HepG2 (cell line): ENCODE measurements around the gene CTU2.

Experiments
- ATF3 ChIP-seq: sonication (generic); formaldehyde crosslinking; IDR thresholded peaks from 2 replicates; pipeline ENCODE4 v1.4.0; 2020; ENCODE audit warnings: missing genetic modification reagents
- FOXP4 ChIP-seq: sonication (generic); formaldehyde crosslinking; IDR thresholded peaks from 2 replicates; pipeline ENCODE4 v1.4.0; 2020; ENCODE audit warnings: missing genetic modification reagents
- SMC3 ChIP-seq: IDR thresholded peaks from 2 replicates; pipeline ENCODE4 v1.6.1; 2011; ENCODE audit warnings: low read length, improper control_type of control experiment
- SP2 ChIP-seq: sonication (generic); formaldehyde crosslinking; IDR thresholded peaks from 2 replicates; pipeline ENCODE4 v1.5.1; 2020; ENCODE audit warnings: mild to moderate bottlenecking, missing genetic modification reagents
- TFE3 ChIP-seq: IDR thresholded peaks from 2 replicates; pipeline ENCODE4 v1.6.1; 2016
- YEATS4 ChIP-seq: sonication (generic); formaldehyde crosslinking; IDR thresholded peaks from 2 replicates; pipeline ENCODE4 v1.4.0; 2020; ENCODE audit warnings: missing genetic modification reagents, borderline replicate concordance
- ZBTB40 ChIP-seq, 2 experiments: fragments of 450-650 bp in 1 of 2; sonication (generic) in 1 of 2; formaldehyde crosslinking in 1 of 2; IDR thresholded peaks; 2 replicates each; pipeline versions ENCODE4 v1.6.1 to v1.8.0; 2016 to 2022; ENCODE audit warnings: antibody characterized with exemption in 1 of 2, mild to moderate bottlenecking in 1 of 2, missing genetic modification reagents in 1 of 2
- ZNF18 ChIP-seq: sonication (generic); formaldehyde crosslinking; IDR thresholded peaks from 2 replicates; pipeline ENCODE4 v1.8.0; 2022; ENCODE audit warnings: mild to moderate bottlenecking, missing genetic modification reagents; ENCODE audit not compliant: insufficient replicate concordance
- ZNF619 ChIP-seq: sonication (generic); formaldehyde crosslinking; IDR thresholded peaks from 2 replicates; pipeline ENCODE4 v1.4.0; 2020; ENCODE audit warnings: mild to moderate bottlenecking, missing genetic modification reagents

GRCh38 chr16:88705076-88705684 is 1.1 kb upstream of the CTU2 start:
- no peak for TF ChIP-seq SMC3
- TF ChIP-seq ZBTB40 (IDR thresholded peaks at IDR 0.05), result no peak
- TF ChIP-seq ZBTB40 (CRISPR knock-in tag; IDR thresholded peaks at IDR 0.05), result no peak
- no peak for TF ChIP-seq TFE3 (CRISPR knock-in tag)
- TF ChIP-seq ZNF18, result no peak
- TF ChIP-seq YEATS4 (CRISPR knock-in tag), result no peak
- TF ChIP-seq SP2 (CRISPR knock-in tag), result no peak
- TF ChIP-seq ATF3 (CRISPR knock-in tag), result no peak
- TF ChIP-seq ZNF619, result no peak
- TF ChIP-seq FOXP4 (CRISPR knock-in tag), result no peak
